ENCODE measurements around the gene GNAI3.

GNAI3 gene

GRCh38 chr1:109513110-109513710 lies 35.2 kb upstream of the GNAI3 start:
- no peak for DNase-seq (ENCODE audit: low spot score)
- no peak for TF ChIP-seq CTCF (IDR thresholded peaks at IDR 0.05; ENCODE audit: borderline replicate concordance, control extremely low read depth, extremely low read depth, insufficient read depth, missing control alignments)
- in situ Hi-C loops (cut with MboI; ENCODE audit: low sequenced_read_pairs, unreplicated experiment) = no loop called here

- in situ Hi-C loops (cut with MboI; ENCODE audit: low sequenced_read_pairs, unreplicated experiment) = no loop called here
Observed at GRCh38 chr1:109514846-109515245, 33.6 kb upstream of the GNAI3 start.

GRCh38 chr1:109516872-109517271 lies 31.5 kb upstream of the GNAI3 start:
- no peak for DNase-seq (ENCODE audit: low spot score)
- TF ChIP-seq CTCF (IDR thresholded peaks at IDR 0.05; ENCODE audit: borderline replicate concordance, control extremely low read depth, extremely low read depth, insufficient read depth, missing control alignments) = no peak
- in situ Hi-C loops (cut with MboI; ENCODE audit: low sequenced_read_pairs, unreplicated experiment) = no loop called here

More at GRCh38 chr1:109514846-109515245, 33.6 kb upstream of the GNAI3 start:
- no peak for DNase-seq (ENCODE audit: low spot score)
- no peak for TF ChIP-seq CTCF (IDR thresholded peaks at IDR 0.05; ENCODE audit: borderline replicate concordance, control extremely low read depth, extremely low read depth, insufficient read depth, missing control alignments)

- in situ Hi-C loops (cut with MboI; ENCODE audit: low sequenced_read_pairs, unreplicated experiment) = no loop called here
- TF ChIP-seq CTCF (IDR thresholded peaks at IDR 0.05; ENCODE audit: borderline replicate concordance, control extremely low read depth, extremely low read depth, insufficient read depth, missing control alignments) = no peak
- DNase-seq (ENCODE audit: low spot score) = no peak
Observed at GRCh38 chr1:109517337-109517736, 31.1 kb upstream of the GNAI3 start.

- no peak for DNase-seq (ENCODE audit: low spot score)
- TF ChIP-seq CTCF (IDR thresholded peaks at IDR 0.05; ENCODE audit: borderline replicate concordance, control extremely low read depth, extremely low read depth, insufficient read depth, missing control alignments) = no peak
- in situ Hi-C loops (cut with MboI; ENCODE audit: low sequenced_read_pairs, unreplicated experiment) = no loop called here
Observed at GRCh38 chr1:109521002-109521951, 27.1 kb upstream of the GNAI3 start.

- in situ Hi-C loops (cut with MboI; ENCODE audit: low sequenced_read_pairs, unreplicated experiment) = no loop called here
- no peak for TF ChIP-seq CTCF (IDR thresholded peaks at IDR 0.05; ENCODE audit: borderline replicate concordance, control extremely low read depth, extremely low read depth, insufficient read depth, missing control alignments)
- no peak for DNase-seq (ENCODE audit: low spot score)
Observed at GRCh38 chr1:109522026-109522425, 26.4 kb upstream of the GNAI3 start.
